ENCODE measurements around the gene BAHD1. TPM values are rescaled to one million over a fixed set of nuclear protein-coding genes. Genes with fewer than 3 reads are reported as not detected.

The BAHD1 gene
- total RNA-seq, 1 experiment from 2014 or later, result 10.3 TPM

DNA sequence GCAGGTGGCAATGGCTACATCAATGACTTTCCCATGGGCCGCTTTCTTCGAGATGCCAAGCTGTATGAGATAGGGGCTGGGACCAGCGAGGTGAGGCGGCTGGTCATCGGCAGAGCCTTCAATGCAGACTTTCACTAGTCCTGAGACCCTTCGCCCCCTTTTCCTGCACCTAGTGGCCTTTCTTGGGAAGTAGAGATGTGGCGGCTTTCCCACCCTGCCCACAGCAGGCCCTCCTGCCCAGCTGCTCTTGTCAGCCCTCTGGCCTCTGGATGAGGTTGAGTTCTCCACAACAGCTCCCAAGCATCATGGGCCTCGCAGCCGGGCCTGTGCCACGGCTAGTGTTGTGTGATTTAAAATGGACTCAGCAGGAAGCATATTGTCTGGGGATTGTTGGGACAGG lies 22.6 kb upstream of the BAHD1 start:
- 0 out of 2 replicates have a peak, but pooled peaks cover 2% of the 10 kb centered on the region for H3K4me1 ChIP-seq (ENCODE audit: low read length)
- no peaks in the 10 kb centered on the region for H3K79me2 ChIP-seq (ENCODE audit: low read length)
- H2AFZ ChIP-seq (ENCODE audit: low read length), result no peak overlapping the region
- H3K9me3 ChIP-seq (ENCODE audit: low read length), result no peaks in the 10 kb centered on the region
- H3K9ac ChIP-seq (ENCODE audit: low read length), result no peak overlapping the region
- H3K27me3 ChIP-seq (ENCODE audit: low read length), result no peaks in the 10 kb centered on the region
- H3K27ac ChIP-seq (ENCODE audit: low read length), result no peak overlapping the region
- H3K4me3 ChIP-seq (ENCODE audit: low read length), result no peak overlapping the region
- H3K4me2 ChIP-seq (ENCODE audit: low read depth, low read length, poor library complexity, severe bottlenecking), result no peak overlapping the region
- H3K9me2 ChIP-seq (replicated peaks; ENCODE audit: insufficient read depth, low read length), result no peaks in the 10 kb centered on the region
- H4K20me1 ChIP-seq (ENCODE audit: insufficient read depth, low read depth, low read length), result 0 out of 2 replicates have a peak, but pooled peaks cover 8% of the 10 kb centered on the region
- DNase-seq, result no peak
- H3K36me3 ChIP-seq (ENCODE audit: insufficient read depth, low read length), result peaks cover 9% of the 10 kb centered on the region

DNA sequence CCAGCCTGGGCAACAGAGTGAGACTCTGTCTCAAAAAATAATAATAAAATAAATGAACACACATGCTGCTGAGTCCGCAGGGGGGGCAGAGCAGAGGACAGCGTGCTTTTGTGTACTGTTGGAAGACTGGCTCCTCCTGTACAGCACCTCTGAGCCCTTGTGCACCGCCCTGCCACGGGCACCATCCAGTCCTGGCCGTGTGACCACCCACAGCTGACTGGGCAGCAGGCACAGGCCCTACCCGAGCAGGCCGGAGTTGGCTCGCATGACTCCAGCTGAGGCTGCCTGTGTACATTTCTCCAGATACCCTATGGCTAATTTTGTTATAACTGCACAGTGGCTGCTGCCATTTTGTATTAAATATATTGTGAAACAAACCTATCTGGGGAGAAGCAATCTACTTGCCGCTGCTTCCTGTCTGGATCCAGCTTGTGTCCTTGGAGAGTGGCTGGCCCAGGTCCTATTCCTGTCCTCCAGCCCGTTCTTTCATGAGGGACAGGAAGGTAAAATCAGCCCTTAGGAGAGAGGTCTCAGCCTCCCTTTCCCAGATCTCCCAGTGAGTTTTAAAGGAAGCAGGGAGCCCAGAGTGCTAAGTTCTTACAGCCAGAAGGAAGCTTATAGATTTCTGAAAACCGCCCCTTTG lies 20.6 kb upstream of the BAHD1 start:
- Histone ChIP-seq H3K4me2 (ENCODE audit: low read depth, low read length, poor library complexity, severe bottlenecking) (no peak overlapping the region), H2AFZ (ENCODE audit: low read length) (no peak overlapping the region), H3K4me1 (ENCODE audit: low read length) (0 out of 2 replicates have a peak, but pooled peaks cover 2% of the 10 kb centered on the region), H4K20me1 (ENCODE audit: insufficient read depth, low read depth, low read length) (0 out of 2 replicates have a peak, but pooled peaks cover 8% of the 10 kb centered on the region), H3K36me3 (ENCODE audit: insufficient read depth, low read length) (peaks cover 5% of the 10 kb centered on the region; the same call in 1 of the 2 replicates), H3K27ac (ENCODE audit: low read length) (no peak overlapping the region), H3K79me2 (ENCODE audit: low read length) (no peaks in the 10 kb centered on the region), H3K27me3 (ENCODE audit: low read length) (no peaks in the 10 kb centered on the region), H3K9me3 (ENCODE audit: low read length) (no peaks in the 10 kb centered on the region), H3K4me3 (ENCODE audit: low read length) (no peak overlapping the region), H3K9ac (ENCODE audit: low read length) (no peak overlapping the region), H3K9me2 (replicated peaks; ENCODE audit: insufficient read depth, low read length) (no peaks in the 10 kb centered on the region)
- no peak for DNase-seq

DNA sequence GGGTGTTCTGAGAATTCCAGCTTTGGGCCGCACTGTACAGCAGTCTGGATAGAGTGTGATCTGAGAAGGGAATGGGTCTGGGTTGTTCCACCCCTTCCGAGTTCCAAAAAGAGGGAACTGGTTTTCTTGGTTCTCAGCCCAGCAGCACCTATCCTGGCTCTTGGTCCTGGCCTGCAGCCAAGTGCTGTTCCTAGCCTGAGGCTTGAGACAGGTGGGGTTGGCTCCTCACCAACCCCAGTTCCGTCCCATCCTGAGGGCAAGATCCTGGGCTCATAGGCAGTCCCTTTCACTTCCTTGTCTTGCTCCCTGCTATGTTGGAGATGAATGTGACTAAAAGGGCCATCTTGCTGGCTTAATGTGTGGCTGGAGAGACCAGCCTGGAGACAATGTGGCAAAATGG lies 20.0 kb upstream of the BAHD1 start:
- Histone ChIP-seq H3K79me2 (ENCODE audit: low read length) (no peaks in the 10 kb centered on the region), H3K4me2 (ENCODE audit: low read depth, low read length, poor library complexity, severe bottlenecking) (no peak overlapping the region)

DNA sequence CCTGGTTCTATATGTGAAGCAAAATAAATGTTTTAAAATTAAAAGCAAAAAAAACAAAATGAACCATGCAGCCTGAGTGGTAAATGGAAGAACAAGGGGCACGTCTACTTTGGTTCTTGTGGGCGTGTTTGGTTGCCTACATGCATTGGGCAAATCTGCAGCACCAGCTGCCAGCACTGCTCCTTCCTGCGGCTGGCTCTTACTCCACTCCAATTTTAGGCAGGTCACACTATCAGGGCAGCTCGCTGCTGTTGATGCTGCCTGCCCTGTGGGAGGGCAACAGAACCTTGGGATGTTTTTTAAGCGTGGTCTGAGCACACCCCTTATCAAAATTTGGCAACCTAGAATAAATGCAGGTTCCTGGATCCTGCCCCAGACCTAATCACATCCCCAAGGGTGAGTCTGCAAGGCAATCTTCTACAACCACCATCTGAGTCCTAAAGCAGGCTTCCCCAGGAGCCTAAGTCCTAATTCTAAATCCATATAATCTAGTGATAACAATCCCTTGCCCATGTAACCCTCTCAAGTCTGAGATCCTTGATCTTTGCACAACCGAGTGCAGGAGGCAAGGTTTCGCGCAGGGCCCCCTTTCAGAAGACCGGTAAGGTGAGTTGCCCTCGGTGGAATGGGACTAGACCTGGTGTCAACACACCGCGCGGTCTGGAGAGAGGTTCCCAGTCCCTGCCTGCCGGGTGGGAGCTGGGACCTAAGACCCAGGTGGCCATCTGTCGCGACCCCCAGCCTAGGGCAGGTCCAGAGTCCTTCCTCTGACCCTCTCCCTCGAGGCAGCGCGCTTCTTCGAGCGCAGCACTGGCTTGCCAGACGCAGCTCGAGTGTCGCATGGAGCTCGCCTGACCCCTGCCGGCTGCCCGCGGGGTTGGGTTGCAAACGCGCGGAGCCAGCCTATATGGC lies 19.3 kb upstream of the BAHD1 start:
- no peak overlapping the region for H3K4me3 ChIP-seq (ENCODE audit: low read length)
- 0 out of 2 replicates have a peak, but pooled peaks cover 2% of the 10 kb centered on the region for H3K4me1 ChIP-seq (ENCODE audit: low read length)
- H2AFZ ChIP-seq (ENCODE audit: low read length), result no peak overlapping the region
- peak; percentile 92 for DNase-seq
- H3K36me3 ChIP-seq (ENCODE audit: insufficient read depth, low read length), result peaks cover 5% of the 10 kb centered on the region; the same call in 1 of the 2 replicates
- 0 out of 2 replicates have a peak, but pooled peaks cover 8% of the 10 kb centered on the region for H4K20me1 ChIP-seq (ENCODE audit: insufficient read depth, low read depth, low read length)
- no peaks in the 10 kb centered on the region for H3K79me2 ChIP-seq (ENCODE audit: low read length)
- H3K4me2 ChIP-seq (ENCODE audit: low read depth, low read length, poor library complexity, severe bottlenecking), result no peak overlapping the region
- H3K9ac ChIP-seq (ENCODE audit: low read length), result no peak overlapping the region
- no peaks in the 10 kb centered on the region for H3K27me3 ChIP-seq (ENCODE audit: low read length)
- no peaks in the 10 kb centered on the region for H3K9me2 ChIP-seq (replicated peaks; ENCODE audit: insufficient read depth, low read length)
- H3K9me3 ChIP-seq (ENCODE audit: low read length), result no peaks in the 10 kb centered on the region
- H3K27ac ChIP-seq (ENCODE audit: low read length), result no peak overlapping the region

More for the DNA sequence above, 20.0 kb upstream of the BAHD1 start:
- 0 out of 2 replicates have a peak, but pooled peaks cover 2% of the 10 kb centered on the region for H3K4me1 ChIP-seq (ENCODE audit: low read length)
- no peaks in the 10 kb centered on the region for H3K9me2 ChIP-seq (replicated peaks; ENCODE audit: insufficient read depth, low read length)
- H3K9me3 ChIP-seq (ENCODE audit: low read length), result no peaks in the 10 kb centered on the region
- H3K36me3 ChIP-seq (ENCODE audit: insufficient read depth, low read length), result peaks cover 5% of the 10 kb centered on the region; the same call in 1 of the 2 replicates
- H3K9ac ChIP-seq (ENCODE audit: low read length), result no peak overlapping the region
- no peak overlapping the region for H3K4me3 ChIP-seq (ENCODE audit: low read length)
- H3K27ac ChIP-seq (ENCODE audit: low read length), result no peak overlapping the region
- DNase-seq, result no peak
- H2AFZ ChIP-seq (ENCODE audit: low read length), result no peak overlapping the region
- 0 out of 2 replicates have a peak, but pooled peaks cover 8% of the 10 kb centered on the region for H4K20me1 ChIP-seq (ENCODE audit: insufficient read depth, low read depth, low read length)
- no peaks in the 10 kb centered on the region for H3K27me3 ChIP-seq (ENCODE audit: low read length)

DNA sequence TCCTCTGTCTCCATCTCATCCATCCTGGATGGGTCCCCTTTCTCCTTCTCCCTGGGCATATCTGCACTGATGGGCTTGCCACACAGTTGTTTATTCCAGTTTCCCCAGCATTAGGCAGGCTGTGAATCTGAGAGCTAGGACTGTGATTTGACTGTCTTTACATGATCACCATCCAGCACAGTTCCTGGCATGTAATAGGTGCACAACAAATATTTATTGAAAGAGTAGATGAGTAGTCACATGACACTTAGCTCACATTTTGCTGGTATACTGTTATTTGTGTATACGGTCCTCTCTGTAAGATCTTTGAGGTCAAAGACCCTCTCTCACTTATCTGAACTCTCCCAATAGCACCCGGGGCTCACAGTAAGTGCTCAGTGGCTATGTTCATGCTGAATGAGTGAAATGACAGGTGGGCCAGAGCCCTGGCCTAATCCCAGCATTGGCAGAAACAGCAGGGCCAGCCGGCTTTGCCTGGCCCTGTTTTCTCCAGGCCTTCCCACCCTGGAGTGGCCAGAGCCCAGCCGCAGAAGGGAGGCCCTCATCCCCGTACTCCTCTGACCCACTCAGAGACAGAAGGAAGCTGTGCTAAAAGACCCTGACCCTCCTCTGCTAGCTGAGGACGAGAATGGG lies 16.2 kb upstream of the BAHD1 start:
- H3K36me3 ChIP-seq (ENCODE audit: insufficient read depth, low read length), result no peaks in the 10 kb centered on the region
- H3K9me3 ChIP-seq (ENCODE audit: low read length), result no peaks in the 10 kb centered on the region
- no peak overlapping the region for H3K9ac ChIP-seq (ENCODE audit: low read length)
- H2AFZ ChIP-seq (ENCODE audit: low read length), result no peak overlapping the region
- H3K4me2 ChIP-seq (ENCODE audit: low read depth, low read length, poor library complexity, severe bottlenecking), result no peak overlapping the region
- no peaks in the 10 kb centered on the region for H3K79me2 ChIP-seq (ENCODE audit: low read length)
- H3K27me3 ChIP-seq (ENCODE audit: low read length), result no peaks in the 10 kb centered on the region
- H3K4me3 ChIP-seq (ENCODE audit: low read length), result no peak overlapping the region
- H3K9me2 ChIP-seq (replicated peaks; ENCODE audit: insufficient read depth, low read length), result no peaks in the 10 kb centered on the region
- H3K27ac ChIP-seq (ENCODE audit: low read length), result no peak overlapping the region
- no peak for DNase-seq
- H4K20me1 ChIP-seq (ENCODE audit: insufficient read depth, low read depth, low read length), result 0 out of 2 replicates have a peak, but pooled peaks cover 8% of the 10 kb centered on the region
- 0 out of 2 replicates have a peak, but pooled peaks cover 2% of the 10 kb centered on the region for H3K4me1 ChIP-seq (ENCODE audit: low read length)

DNA sequence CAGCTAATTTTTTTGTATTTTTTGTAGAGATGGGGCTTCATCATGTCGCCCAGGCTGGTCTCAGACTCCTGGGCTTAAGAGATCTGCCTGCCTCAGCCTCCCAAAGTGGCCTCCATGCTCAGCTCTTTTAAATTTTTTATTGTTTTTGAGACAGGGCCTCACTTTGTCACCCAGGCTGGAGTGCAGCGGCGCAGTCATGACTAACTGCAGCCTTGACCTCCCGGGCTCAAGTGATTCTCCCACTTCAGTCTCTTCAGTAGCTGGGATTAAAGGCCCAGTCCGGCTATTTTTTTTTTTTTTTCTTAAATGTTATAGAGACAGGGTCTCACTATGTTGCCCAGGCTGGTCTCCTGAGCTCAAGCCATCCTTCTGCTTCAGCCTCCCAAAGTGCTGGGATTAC lies 15.1 kb upstream of the BAHD1 start:
- Histone ChIP-seq H2AFZ (ENCODE audit: low read length) (no peak overlapping the region), H3K9me3 (ENCODE audit: low read length) (no peaks in the 10 kb centered on the region), H3K27me3 (ENCODE audit: low read length) (no peaks in the 10 kb centered on the region), H3K36me3 (ENCODE audit: insufficient read depth, low read length) (no peaks in the 10 kb centered on the region), H3K79me2 (ENCODE audit: low read length) (no peaks in the 10 kb centered on the region), H3K4me1 (ENCODE audit: low read length) (0 out of 2 replicates have a peak, but pooled peaks cover 2% of the 10 kb centered on the region), H3K4me3 (ENCODE audit: low read length) (no peak overlapping the region), H3K27ac (ENCODE audit: low read length) (no peak overlapping the region), H4K20me1 (ENCODE audit: insufficient read depth, low read depth, low read length) (0 out of 2 replicates have a peak, but pooled peaks cover 2% of the 10 kb centered on the region), H3K4me2 (ENCODE audit: low read depth, low read length, poor library complexity, severe bottlenecking) (no peak overlapping the region), H3K9ac (ENCODE audit: low read length) (no peak overlapping the region), H3K9me2 (replicated peaks; ENCODE audit: insufficient read depth, low read length) (no peaks in the 10 kb centered on the region)
- DNase-seq, result no peak

DNA sequence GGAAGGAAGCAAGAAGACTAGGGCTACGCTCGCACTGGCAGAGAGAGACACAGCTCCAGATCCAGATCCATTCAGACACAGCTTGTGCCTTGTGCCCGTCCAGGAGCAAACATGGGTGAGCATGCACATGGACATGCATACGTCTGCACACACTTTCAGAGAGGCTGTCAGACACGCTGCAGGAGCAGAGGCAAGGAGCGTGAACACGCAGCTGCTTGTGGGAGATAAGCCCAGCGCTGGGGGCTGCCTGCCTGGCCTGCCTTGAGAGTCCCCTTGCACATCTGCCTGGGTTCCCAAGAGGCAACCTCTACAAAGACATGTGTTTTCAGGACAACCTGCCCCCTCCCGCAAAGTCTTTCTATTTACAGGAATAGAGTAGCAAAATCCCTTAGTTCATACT lies 13.6 kb upstream of the BAHD1 start:
- Histone ChIP-seq H4K20me1 (ENCODE audit: insufficient read depth, low read depth, low read length) (no peaks in the 10 kb centered on the region), H2AFZ (ENCODE audit: low read length) (no peak overlapping the region), H3K36me3 (ENCODE audit: insufficient read depth, low read length) (no peaks in the 10 kb centered on the region), H3K4me2 (ENCODE audit: low read depth, low read length, poor library complexity, severe bottlenecking) (no peak overlapping the region), H3K9ac (ENCODE audit: low read length) (no peak overlapping the region), H3K27ac (ENCODE audit: low read length) (no peak overlapping the region), H3K4me3 (ENCODE audit: low read length) (no peak overlapping the region), H3K4me1 (ENCODE audit: low read length) (no peaks in the 10 kb centered on the region), H3K79me2 (ENCODE audit: low read length) (no peaks in the 10 kb centered on the region), H3K9me3 (ENCODE audit: low read length) (no peaks in the 10 kb centered on the region), H3K27me3 (ENCODE audit: low read length) (no peaks in the 10 kb centered on the region), H3K9me2 (replicated peaks; ENCODE audit: insufficient read depth, low read length) (no peaks in the 10 kb centered on the region)
- no peak for DNase-seq

DNA sequence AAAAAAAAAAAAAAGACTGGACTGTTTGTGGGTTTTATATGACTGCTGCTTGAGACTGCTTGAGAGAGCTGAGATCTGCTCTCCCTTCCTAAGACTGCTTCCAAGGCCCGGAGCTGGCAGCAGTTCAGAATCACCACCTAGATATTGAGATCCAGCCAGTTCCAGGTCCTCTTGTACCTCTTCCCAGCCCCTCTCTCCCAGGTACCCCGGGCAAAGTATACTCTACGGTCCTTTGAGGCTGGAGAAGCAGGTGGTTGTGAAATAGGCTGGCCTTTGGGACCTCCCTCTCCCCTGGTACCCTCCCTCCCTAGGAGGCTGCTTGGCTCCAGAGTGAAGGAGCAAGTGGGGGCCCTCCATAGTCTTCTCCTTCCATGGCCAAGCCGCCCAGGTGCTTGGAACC lies 12.6 kb upstream of the BAHD1 start:
- Histone ChIP-seq H3K9me2 (replicated peaks; ENCODE audit: insufficient read depth, low read length) (no peaks in the 10 kb centered on the region), H2AFZ (ENCODE audit: low read length) (no peak overlapping the region), H3K27me3 (ENCODE audit: low read length) (no peaks in the 10 kb centered on the region), H3K4me2 (ENCODE audit: low read depth, low read length, poor library complexity, severe bottlenecking) (no peak overlapping the region), H4K20me1 (ENCODE audit: insufficient read depth, low read depth, low read length) (no peaks in the 10 kb centered on the region), H3K9me3 (ENCODE audit: low read length) (no peaks in the 10 kb centered on the region), H3K9ac (ENCODE audit: low read length) (no peak overlapping the region), H3K79me2 (ENCODE audit: low read length) (no peaks in the 10 kb centered on the region), H3K4me3 (ENCODE audit: low read length) (no peak overlapping the region), H3K4me1 (ENCODE audit: low read length) (no peaks in the 10 kb centered on the region), H3K36me3 (ENCODE audit: insufficient read depth, low read length) (no peaks in the 10 kb centered on the region), H3K27ac (ENCODE audit: low read length) (no peak overlapping the region)
- no peak for DNase-seq
